ENCODE measurements around the gene KIAA1671.
A peak's percentile ranks its signal among the peaks of the same experiment; 100 is the strongest.

KIAA1671 gene

GRCh38 chr22:25045159-25045558 is 92.6 kb downstream of the KIAA1671 start:
- DNase-seq (ENCODE audit: low spot score): no peak

- no peak for DNase-seq (ENCODE audit: low spot score)
These were observed 95.6 kb downstream of the KIAA1671 start for GRCh38 chr22:25048071-25048470.

DNA sequence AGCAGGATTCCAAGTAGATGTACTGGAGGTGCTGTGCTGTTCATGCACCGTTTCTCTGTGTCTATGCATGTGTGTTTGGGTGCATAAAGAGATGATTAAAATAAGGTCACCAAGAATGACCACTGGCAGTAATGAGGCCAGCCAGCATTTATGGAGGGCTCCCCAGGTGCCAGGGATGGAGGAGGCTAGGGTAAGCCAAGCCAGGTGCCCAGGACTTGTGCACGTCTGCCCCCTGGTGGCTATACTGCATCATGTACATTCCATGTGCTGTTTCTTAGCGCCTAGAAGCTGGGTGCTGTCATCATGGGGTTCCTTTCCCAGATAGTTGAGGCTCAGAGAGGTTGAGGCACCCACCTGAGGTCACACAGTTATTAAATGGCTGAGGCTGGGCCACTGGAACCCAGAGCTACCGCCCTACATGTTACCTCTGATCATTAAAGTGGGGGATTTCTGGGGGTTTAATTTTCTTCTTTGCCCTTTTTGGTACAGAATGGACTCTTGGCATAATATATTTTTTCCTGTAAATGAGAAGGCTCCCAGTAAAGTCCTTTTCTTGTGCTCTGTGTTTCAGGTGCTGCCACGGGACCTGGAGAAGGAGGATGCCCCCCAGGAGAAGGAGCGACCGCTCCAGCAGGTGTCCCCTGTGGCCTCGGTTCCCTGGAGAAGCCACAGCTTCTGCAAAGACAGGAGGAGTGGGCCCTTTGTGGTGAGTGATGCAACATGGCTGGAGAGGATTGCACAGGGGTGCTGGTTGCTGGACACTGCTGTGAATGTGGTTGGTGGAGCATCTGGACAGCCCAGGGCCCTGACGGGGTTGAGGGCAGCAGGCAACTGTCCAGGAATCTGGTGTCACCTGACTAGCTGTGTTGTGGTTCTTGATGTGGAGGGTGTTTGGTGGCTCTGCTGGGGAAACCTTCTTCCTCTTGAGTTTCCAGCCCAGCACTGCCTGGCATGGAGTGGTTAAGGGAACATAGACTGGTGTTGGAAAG is 96.4 kb downstream of the KIAA1671 start:
- DNase-seq (ENCODE audit: low spot score): peak; percentile 72

DNA sequence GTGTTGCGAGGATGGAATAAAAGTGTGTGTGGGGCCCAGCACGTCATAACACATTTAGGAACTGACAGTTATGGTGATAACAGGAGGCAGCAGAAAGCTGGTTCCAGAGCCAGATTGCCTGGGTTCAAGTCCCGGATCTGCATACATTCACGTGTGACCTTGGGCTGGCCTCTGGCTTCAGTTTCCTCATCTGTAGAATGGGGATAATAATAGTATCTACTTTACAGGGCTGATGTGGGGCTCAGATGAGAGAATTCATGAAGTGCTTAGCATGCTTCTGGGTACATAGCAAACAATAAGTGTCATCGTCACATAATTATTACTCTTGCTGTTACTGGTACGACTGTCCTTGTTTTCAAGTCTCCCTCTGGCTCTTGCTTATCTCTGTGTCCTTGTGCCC is 97.3 kb downstream of the KIAA1671 start:
- no peak for DNase-seq (ENCODE audit: low spot score)

DNA sequence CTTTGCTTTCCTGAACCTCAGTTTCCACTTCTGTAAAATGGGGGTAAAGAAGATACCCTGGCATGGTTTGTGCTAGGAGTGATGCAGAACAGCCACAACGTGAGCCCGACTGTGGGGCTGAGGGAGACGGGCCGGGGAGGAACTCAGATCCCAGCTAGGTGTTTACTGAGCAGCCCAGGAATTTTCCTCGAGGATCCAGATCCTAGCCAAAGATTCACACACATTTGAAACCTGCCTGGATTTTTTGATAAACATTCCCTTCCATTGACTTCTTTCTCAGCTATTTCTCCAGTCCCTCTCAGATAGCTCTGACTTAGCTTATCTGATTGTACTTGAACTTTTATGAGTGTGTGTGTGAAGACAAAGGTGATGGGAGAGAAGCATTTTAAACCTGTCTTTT is 98.0 kb downstream of the KIAA1671 start:
- DNase-seq (ENCODE audit: low spot score): no peak

GRCh38 chr22:25051073-25051472 is 98.6 kb downstream of the KIAA1671 start:
- peak; percentile 48 for DNase-seq (ENCODE audit: low spot score)

- DNase-seq (ENCODE audit: low spot score): no peak
These were observed 99.6 kb downstream of the KIAA1671 start for GRCh38 chr22:25051983-25052710.

GRCh38 chr22:25053153-25053805 is 100.8 kb downstream of the KIAA1671 start:
- no peak for DNase-seq (ENCODE audit: low spot score)

- no peak for DNase-seq (ENCODE audit: low spot score)
These were observed 102.5 kb downstream of the KIAA1671 start for GRCh38 chr22:25054943-25055511.

DNA sequence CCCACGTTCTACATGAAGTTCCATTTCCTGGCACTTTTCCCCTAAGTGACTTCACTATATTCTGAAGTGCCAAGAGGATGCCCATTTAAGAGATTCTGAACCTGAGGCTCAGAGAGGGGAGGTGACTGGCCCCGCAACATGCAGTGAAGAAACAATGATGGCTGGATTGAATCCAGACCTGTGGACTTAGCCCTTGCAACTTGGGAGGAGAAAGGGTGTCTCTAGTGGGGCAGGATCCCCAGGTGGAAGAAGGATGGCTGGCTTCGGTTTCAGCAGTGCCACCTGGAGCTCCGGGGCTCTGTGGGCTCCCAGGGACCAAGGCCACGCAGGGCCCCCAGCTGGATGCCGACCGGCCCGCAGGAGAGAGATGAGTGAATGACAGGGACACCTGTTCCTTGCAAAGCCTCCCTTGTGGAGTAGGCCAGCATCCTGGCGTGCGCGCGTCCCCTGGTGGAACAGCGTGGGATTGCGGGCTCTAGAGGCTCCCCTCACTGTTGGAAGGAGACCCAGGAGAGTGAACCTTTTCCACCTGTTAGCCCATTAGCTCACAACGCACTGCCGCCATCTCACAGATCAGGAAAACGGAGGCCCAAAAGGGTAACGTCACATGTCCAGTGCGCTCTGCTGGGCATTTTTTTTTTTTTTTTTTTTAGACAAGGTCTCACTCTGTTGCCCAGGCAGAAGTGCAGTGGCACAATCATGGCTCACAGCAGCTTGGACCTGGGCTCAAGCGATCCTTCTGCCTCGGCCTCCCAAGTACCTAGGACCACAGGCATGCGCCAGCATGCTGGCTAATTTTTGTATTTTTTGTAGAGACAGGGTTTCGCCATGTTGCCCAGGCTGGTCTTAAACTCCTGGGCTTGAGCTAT is 104.7 kb downstream of the KIAA1671 start:
- peak; percentile 72 for DNase-seq (ENCODE audit: low spot score)

DNA sequence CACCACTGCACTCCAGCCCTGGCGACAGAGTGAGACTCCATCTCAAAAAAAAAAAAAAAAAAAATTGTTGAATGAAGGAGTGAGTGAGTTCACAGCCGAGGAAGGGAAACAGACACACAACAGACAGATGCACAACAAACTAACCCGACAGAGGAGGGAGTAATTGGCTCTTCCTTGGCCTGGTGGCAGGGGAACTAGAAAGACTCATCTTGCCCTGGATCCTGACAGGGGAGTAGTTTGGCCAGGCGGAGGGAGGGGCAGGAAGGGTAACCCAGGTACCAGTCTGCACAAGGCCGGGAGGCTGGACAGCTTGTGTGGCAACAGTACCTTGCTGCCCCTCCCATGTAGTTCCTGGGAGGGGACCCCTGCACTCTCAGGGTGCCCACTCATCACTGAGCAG is 106.9 kb downstream of the KIAA1671 start:
- DNase-seq (ENCODE audit: low spot score): no peak

DNA sequence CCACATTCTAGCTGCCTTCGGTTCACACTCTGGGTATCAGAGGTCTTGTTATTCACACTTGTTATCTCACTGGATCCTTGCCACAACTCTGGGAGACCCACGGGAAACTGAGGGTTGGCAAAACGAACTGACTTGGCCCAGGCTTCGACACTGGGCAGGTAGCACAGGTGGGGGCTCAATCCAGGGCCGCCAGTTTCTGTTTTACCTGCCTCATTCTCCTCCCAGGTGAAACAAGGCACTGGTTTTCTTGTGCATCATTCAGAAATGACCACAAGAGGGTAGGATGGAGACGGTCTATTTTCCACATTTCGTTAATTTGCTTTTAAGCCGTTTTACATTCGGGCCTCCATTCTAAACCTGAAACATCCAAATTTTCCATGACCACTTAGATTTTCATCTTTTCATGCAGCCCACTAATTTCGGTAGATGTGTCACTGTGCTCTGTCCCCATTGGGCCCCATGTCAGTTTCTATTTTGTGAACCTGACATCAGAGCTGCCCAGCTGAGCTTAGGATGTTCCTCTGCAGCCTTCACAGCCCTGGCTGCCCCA is 108.1 kb downstream of the KIAA1671 start:
- no peak for DNase-seq (ENCODE audit: low spot score)

GRCh38 chr22:25061134-25061533 is 108.6 kb downstream of the KIAA1671 start:
- DNase-seq (ENCODE audit: low spot score): no peak

DNA sequence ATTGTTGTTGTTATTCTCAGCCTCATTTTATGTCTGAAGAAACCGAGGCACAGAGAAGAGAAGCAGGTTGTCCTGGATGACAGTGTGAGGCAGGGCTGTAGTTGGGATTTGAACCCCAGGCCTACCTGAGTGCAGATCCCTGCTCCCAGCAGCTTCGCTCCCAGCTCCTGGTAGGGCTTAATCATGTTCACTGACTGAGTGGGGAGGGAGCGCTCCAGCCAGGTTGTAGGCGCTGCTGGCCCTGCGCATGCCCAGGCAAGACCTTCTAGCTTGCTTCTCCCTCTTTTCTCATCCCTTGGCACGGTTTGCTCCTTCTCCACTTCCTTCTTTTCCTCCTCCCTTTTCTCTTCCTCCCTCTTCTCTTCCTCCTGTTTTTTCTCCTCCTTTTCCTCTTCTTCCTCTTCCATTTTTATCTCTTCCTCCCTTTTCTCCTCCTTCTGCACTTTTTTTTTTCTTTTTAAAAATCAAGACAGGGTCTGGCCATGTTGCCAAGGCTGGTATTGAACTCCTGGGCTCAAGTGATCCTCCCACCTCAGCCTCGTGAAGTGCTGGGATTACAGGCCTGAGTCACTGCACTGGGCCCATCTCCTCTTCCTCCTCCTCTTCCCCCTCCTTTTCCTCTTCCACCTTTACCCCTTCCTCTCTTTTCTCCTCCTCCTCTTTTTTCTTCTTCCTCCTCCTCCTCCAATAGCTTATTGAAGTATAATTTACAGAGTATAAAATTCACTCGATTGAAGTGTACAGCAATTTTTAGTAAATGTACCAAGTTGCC is 109.3 kb downstream of the KIAA1671 start:
- DNase-seq (ENCODE audit: low spot score): no peak

- no peak for DNase-seq (ENCODE audit: low spot score)
These were observed 110.0 kb downstream of the KIAA1671 start for GRCh38 chr22:25062386-25063085.

DNA sequence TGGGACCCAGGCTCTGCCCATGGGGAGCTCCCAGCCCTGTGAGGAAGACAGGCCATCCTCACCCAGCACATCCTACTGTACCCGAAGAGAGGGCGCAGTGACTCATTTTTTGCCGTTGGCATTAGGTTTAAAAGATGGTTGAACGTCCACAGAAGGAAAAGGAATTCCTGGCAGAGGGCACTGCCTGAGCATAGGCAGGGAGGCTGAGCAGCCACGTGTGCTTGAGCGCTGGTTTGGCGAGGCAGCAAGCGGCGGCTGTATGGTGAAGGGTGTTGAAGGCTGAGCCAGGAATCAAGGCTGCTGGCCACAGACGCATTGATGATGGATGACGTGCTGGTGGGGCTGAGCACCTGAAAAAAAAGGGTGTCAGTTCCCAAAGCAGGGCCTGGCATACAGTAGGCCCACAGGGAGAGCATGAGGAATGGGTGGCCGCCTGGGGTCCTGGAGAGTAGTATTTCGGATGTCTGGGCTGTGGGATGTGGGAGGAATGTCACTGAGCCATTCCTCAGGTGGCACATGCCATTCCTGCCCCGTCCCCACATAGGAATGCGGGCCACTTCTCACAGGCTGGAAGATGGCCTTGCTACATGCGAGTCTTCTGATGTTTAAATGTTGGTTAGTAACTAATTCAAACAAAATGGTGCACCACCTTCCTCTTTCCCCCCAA is 112.5 kb downstream of the KIAA1671 start:
- no peak for DNase-seq (ENCODE audit: low spot score)

- no peak for DNase-seq (ENCODE audit: low spot score)
These were observed 114.4 kb downstream of the KIAA1671 start for GRCh38 chr22:25066861-25067435.

GRCh38 chr22:25067851-25068421 is 115.4 kb downstream of the KIAA1671 start:
- DNase-seq (ENCODE audit: low spot score): no peak

Measured in NAMALWA (cell line).